Spleen (tissue), 11 donors: ENCODE results near the gene CACNA2D3. TPM values are rescaled to one million over a fixed set of nuclear protein-coding genes. Genes with fewer than 3 reads are reported as not detected.

Source experiments
- DNase-seq: peaks from one replicate; pipeline ENCODE4 v3.0.0-alpha.2; 2020
- H3K27ac ChIP-seq, 8 donors: fragments of 200-600 bp; sonication (generic) in 7 of 8; 1 replicate in 4 of 8; 2 replicates in 4 of 8; pipeline versions ENCODE4 v1.5.0 to v1.8.0; 2016 to 2021; ENCODE audit warnings: inconsistent platforms in 4 of 8, mild to moderate bottlenecking in 4 of 8, moderate library complexity in 1 of 8
- H3K27me3 ChIP-seq, 7 donors: fragments of 200-600 bp; sonication (generic) in 6 of 7; replicated peaks in 1 of 7; 1 replicate in 4 of 7; 2 replicates in 3 of 7; pipeline versions ENCODE4 v1.5.0 to v1.8.0; 2016 to 2021; ENCODE audit warnings: inconsistent platforms in 3 of 7, mild to moderate bottlenecking in 1 of 7
- H3K36me3 ChIP-seq, 6 donors: fragments of 200-600 bp; sonication (generic) in 5 of 6; 1 replicate in 4 of 6; 2 replicates in 2 of 6; pipeline versions ENCODE4 v1.5.0 to v1.8.0; 2016 to 2021; ENCODE audit warnings: inconsistent platforms in 2 of 6
- H3K4me1 ChIP-seq, 6 donors: fragments of 200-600 bp; sonication (generic) in 5 of 6; 1 replicate in 3 of 6; 2 replicates in 3 of 6; pipeline versions ENCODE4 v1.5.0 to v1.8.0; 2016 to 2021; ENCODE audit warnings: inconsistent platforms in 3 of 6
- H3K4me3 ChIP-seq, 8 donors: fragments of 200-600 bp; sonication (generic) in 7 of 8; 1 replicate in 4 of 8; 2 replicates in 4 of 8; pipeline versions ENCODE4 v1.5.0 to v1.8.0; 2016 to 2021; ENCODE audit warnings: inconsistent platforms in 4 of 8, mild to moderate bottlenecking in 4 of 8, moderate library complexity in 2 of 8
- H3K9me3 ChIP-seq, 8 donors: fragments of 200-600 bp; sonication (generic) in 7 of 8; 1 replicate in 4 of 8; 2 replicates in 4 of 8; pipeline versions ENCODE4 v1.5.0 to v1.8.0; 2016 to 2021; ENCODE audit warnings: inconsistent platforms in 4 of 8
- POLR2A ChIP-seq, 3 donors: fragments of 450-650 bp; IDR thresholded peaks; one replicate each; pipeline ENCODE4 v1.5.1; 2017; ENCODE audit warnings: antibody characterized with exemption in 3 of 3, mild to moderate bottlenecking in 1 of 3
- POLR2AphosphoS5 ChIP-seq, 3 donors: sonication (generic); formaldehyde crosslinking; IDR thresholded peaks; one replicate each; pipeline ENCODE4 v1.5.1; 2017; ENCODE audit warnings: antibody characterized with exemption in 3 of 3
- WGBS, 5 donors: extraction: QIAGEN DNeasy Blood & Tissue Kit in 3 of 5; methylation state at CpG; one replicate each; pipeline versions ENCODE4 v1.1.5 to v1.1.7; 2013 to 2018; 5-methylcytosine and 5-hydroxymethylcytosine counted together
- intact Hi-C: fragments of 100-400 bp; cut with DNase I; formaldehyde crosslinking; loops from one replicate; pipeline ENCODE4 v1.15.0; 2023; ENCODE audit warnings: low total_unique reads
- polyA plus RNA-seq, 3 donors: library from polyadenylated mRNA; stranded (reverse); fragments of 200-250 nt; gene quantifications; one replicate each; pipeline ENCODE4 v1.2.1, GENCODE V29; 2013
- total RNA-seq, 7 donors: library from RNA; depleted of rRNA in 3 of 7; stranded (reverse); fragments of >200 nt in 3 of 7; fragmentation: NEBNext Ultra II Directional in 4 of 7; extraction: Animal tissue kit (Norgen Biotek cat#: 25700) in 4 of 7; gene quantifications; one replicate each; pipeline versions ENCODE4 v1.1.0 to v1.2.1, GENCODE V29; 2016 to 2021
- TF ChIP-seq, protein P1 (sequence below), 11 experiments: fragments of 200-600 bp in 7 of 11; fragments of 450-650 bp in 4 of 11; sonication (generic) in 4 of 11; IDR thresholded peaks in 8 of 11; conservative IDR thresholded peaks in 3 of 11; 1 replicate in 7 of 11; 2 replicates in 4 of 11; pipeline versions ENCODE4 v1.4.0 to v1.8.0; 2016 to 2021; ENCODE audit warnings: antibody characterized with exemption in 11 of 11, inconsistent platforms in 4 of 11, mild to moderate bottlenecking in 1 of 11
- donor health status: healthy with polysubstance abuse.
- donor health status: DM: no; HTN: no; CAD: no; lungs with moderate emphysema.
- donor health status: DM: no; HTN: no; CAD: no.
- donor health status: Bipolar disorder and iron deficiency.
- donor health status: healthy.
- donor health status: DM: no; HTN: no; CAD: no.
- donor health status: DM: yes; HTN: yes; CAD: no.

Gene CACNA2D3
- total and polyA plus RNA-seq, 10 donors: 0.83 to 4.9 (median 2.9) TPM

DNA sequence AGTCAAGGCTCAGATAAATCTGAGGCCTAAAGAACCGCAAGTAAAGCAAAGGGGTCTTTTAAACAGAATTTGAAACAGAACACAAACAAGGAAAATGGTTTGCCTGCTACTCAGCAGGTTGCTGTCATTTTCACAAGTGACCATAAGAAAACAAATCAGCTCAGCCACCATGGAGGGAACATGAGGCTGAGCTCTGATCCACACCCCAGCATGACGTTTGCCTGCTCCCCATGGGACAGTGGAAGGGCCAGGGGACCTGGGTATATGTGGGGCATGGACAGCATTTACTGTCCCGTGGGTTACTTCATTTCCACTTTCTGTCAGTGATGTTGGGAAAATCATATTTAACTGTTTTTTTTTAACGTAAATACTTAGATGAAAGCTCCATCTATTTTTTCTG is 434.3 kb downstream of the CACNA2D3 start:
- Histone ChIP-seq H3K36me3 (no peaks in the 10 kb centered on the region), H3K27ac (no peak overlapping the region), H3K27me3 (no peaks in the 10 kb centered on the region), H3K9me3 (peaks cover 0 to 10% (median 0%) of the 10 kb centered on the region in 8 donors), H3K4me1 (no peaks in the 10 kb centered on the region), H3K4me3 (no peak overlapping the region)
- no peak for DNase-seq
- TF ChIP-seq, protein P1, sequence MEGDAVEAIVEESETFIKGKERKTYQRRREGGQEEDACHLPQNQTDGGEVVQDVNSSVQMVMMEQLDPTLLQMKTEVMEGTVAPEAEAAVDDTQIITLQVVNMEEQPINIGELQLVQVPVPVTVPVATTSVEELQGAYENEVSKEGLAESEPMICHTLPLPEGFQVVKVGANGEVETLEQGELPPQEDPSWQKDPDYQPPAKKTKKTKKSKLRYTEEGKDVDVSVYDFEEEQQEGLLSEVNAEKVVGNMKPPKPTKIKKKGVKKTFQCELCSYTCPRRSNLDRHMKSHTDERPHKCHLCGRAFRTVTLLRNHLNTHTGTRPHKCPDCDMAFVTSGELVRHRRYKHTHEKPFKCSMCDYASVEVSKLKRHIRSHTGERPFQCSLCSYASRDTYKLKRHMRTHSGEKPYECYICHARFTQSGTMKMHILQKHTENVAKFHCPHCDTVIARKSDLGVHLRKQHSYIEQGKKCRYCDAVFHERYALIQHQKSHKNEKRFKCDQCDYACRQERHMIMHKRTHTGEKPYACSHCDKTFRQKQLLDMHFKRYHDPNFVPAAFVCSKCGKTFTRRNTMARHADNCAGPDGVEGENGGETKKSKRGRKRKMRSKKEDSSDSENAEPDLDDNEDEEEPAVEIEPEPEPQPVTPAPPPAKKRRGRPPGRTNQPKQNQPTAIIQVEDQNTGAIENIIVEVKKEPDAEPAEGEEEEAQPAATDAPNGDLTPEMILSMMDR (IDR thresholded peaks at IDR 0.05 in 8 of 11, conservative IDR thresholded peaks at IDR 0.05 in 3 of 11): no peak
- no peak for TF ChIP-seq POLR2A (IDR thresholded peaks at IDR 0.05)
- no peak for TF ChIP-seq POLR2AphosphoS5 (IDR thresholded peaks at IDR 0.05)
- WGBS, 5 donors: 54 to 70% (median 65%) methylated on average over 4 of the region's 4 CpGs
- intact Hi-C loops: no loop called here

DNA sequence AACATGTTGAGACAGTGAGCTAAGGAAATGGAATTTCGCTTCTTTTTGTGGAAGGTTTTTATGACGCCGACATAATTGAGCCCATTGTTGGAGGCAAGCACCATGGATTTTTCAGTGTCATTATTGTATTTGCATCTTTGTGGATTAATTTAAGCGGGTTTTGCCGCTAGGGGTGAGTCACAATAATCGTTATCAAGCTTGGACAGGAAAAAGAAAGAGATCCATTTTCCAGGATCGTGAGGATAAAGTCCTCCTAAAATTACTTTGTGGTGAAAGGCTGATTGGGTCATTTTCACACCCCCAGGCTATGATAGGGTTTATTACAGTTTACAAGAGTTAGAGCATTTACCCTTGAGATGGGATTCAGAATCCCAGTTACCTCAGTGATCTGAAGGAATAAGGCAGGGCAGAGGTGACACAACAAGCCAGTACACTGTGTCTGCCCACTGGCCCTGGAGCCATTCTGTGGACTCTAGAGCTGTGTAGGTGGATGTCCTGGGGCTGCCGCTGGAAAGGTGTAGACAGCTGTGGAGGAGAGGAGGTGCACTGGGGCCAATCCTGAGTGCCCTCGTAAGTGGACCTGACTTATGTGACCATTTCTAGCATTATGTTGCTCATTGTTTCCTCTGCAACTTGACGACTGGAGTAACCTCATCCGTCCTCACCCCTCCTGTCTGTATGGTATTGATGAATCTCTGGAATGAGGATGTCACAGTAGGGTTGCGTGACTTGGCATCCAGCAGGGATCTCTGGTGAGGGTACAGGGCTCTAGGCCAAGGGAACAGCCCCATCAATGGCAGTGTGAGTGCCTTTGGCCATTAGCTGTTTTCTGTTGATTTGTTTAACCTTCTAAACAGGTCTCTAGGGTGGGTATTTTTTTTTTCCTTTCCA is 435.4 kb downstream of the CACNA2D3 start:
- Histone ChIP-seq H3K27ac (no peak overlapping the region), H3K4me3 (no peak overlapping the region), H3K27me3 (no peaks in the 10 kb centered on the region), H3K36me3 (no peaks in the 10 kb centered on the region), H3K4me1 (no peaks in the 10 kb centered on the region), H3K9me3 (peaks cover 0 to 10% (median 0%) of the 10 kb centered on the region in 8 donors)
- 82 to 90% (median 83%) methylated on average over 12 of the region's 12 CpGs for WGBS, 5 donors
- no peak for TF ChIP-seq POLR2AphosphoS5 (IDR thresholded peaks at IDR 0.05)
- TF ChIP-seq, protein P1 (IDR thresholded peaks at IDR 0.05 in 8 of 11, conservative IDR thresholded peaks at IDR 0.05 in 3 of 11): no peak
- no peak for TF ChIP-seq POLR2A (IDR thresholded peaks at IDR 0.05)
- DNase-seq: no peak
- intact Hi-C loops: no loop called here

DNA sequence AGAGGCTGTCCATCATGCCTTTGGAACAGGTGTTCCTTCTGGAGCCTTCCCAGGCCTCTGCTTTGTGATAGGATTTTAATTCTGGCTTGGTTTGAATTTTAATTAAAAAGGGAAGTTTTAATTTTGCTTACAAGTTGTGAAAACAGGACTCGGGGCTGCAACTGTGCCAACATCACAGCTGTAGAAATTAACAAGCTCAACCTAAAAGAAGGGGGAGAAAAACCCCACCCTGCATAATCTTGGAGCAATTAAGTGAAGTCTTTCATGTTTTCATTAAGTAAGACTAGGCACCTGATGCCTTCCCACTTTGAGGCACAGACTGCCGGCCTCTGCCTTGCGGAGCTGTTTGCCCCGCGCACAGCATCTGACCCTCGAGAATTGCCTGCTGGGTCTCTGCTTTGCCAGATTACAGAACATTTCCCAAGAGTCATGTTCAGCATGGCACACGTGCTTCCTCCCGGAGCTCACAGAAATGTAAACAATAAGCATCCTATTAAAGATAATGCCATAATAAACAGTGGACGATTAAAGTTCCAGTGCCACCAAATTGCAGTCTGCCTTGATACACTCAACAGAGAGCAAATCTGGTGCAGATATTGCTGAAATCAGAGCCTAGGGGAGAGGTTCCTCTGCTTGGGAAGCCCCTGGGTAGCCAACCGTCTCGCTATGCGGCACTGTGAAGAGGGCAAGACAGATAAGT is 441.3 kb downstream of the CACNA2D3 start:
- TF ChIP-seq POLR2AphosphoS5 (IDR thresholded peaks at IDR 0.05) (no peak), POLR2A (IDR thresholded peaks at IDR 0.05) (no peak)
- TF ChIP-seq, protein P1 (IDR thresholded peaks at IDR 0.05 in 8 of 11, conservative IDR thresholded peaks at IDR 0.05 in 3 of 11): no peak
- intact Hi-C loops: no loop called here
- Histone ChIP-seq H3K27me3 (no peaks in the 10 kb centered on the region), H3K27ac (no peak overlapping the region), H3K4me3 (no peak overlapping the region), H3K36me3 (no peaks in the 10 kb centered on the region), H3K9me3 (peaks cover 0 to 10% (median 0%) of the 10 kb centered on the region in 8 donors), H3K4me1 (no peaks in the 10 kb centered on the region)
- 80 to 88% (median 86%) methylated on average over 12 of the region's 12 CpGs for WGBS, 5 donors
- no peak for DNase-seq
